Trophoblast cell (in vitro differentiated cells and primary cell): ENCODE measurements around the gene CNTN4.

Experiments
- DNase-seq, 2 donors: peaks; one replicate each; pipeline ENCODE4 v3.0.0-alpha.2; 2016
- H2AFZ ChIP-seq: 2 replicates; pipeline ENCODE4 v1.6.1; 2013; ENCODE audit warnings: low read length, moderate library complexity, mild to moderate bottlenecking; ENCODE audit not compliant: insufficient read depth, poor library complexity
- H2AK5ac ChIP-seq: 2 replicates; pipeline ENCODE4 v1.6.1; 2013; ENCODE audit warnings: mild to moderate bottlenecking, low read length
- H2BK120ac ChIP-seq: 2 replicates; pipeline ENCODE4 v1.6.1; 2013; ENCODE audit warnings: low read length, mild to moderate bottlenecking, moderate library complexity; ENCODE audit not compliant: insufficient read depth, poor library complexity
- H2BK12ac ChIP-seq: 2 replicates; pipeline ENCODE4 v1.6.1; 2013; ENCODE audit warnings: mild to moderate bottlenecking, low read length, moderate library complexity
- H2BK5ac ChIP-seq: 2 replicates; pipeline ENCODE4 v1.6.1; 2013; ENCODE audit warnings: low read length, low read depth, moderate library complexity, mild to moderate bottlenecking; ENCODE audit not compliant: poor library complexity
- H3K14ac ChIP-seq: 2 replicates; pipeline ENCODE4 v1.6.1; 2013; ENCODE audit warnings: mild to moderate bottlenecking, low read length
- H3K18ac ChIP-seq: 2 replicates; pipeline ENCODE4 v1.6.1; 2013; ENCODE audit warnings: mild to moderate bottlenecking, low read length
- H3K23ac ChIP-seq: 2 replicates; pipeline ENCODE4 v1.6.1; 2013; ENCODE audit warnings: low read length
- H3K27ac ChIP-seq: 2 replicates; pipeline ENCODE4 v1.5.1; 2013; ENCODE audit warnings: low read depth, mild to moderate bottlenecking, inconsistent platforms, low read length, moderate library complexity
- H3K27me3 ChIP-seq: 2 replicates; pipeline ENCODE4 v1.6.1; 2013; ENCODE audit warnings: inconsistent platforms, mild to moderate bottlenecking, low read length, moderate library complexity; ENCODE audit not compliant: insufficient read depth
- H3K36me3 ChIP-seq, 2 experiments: 1 replicate in 1 of 2; 2 replicates in 1 of 2; pipeline ENCODE4 v1.6.1; 2013; ENCODE audit warnings: low read length in 2 of 2, mild to moderate bottlenecking in 2 of 2, moderate library complexity in 1 of 2; ENCODE audit not compliant: insufficient read depth in 2 of 2, control insufficient read depth in 1 of 2
- H3K4ac ChIP-seq: 2 replicates; pipeline ENCODE4 v1.6.1; 2013; ENCODE audit warnings: low read depth, mild to moderate bottlenecking, low read length, moderate library complexity
- H3K4me1 ChIP-seq, 2 experiments: 1 replicate in 1 of 2; 2 replicates in 1 of 2; pipeline ENCODE4 v1.6.1; 2013; ENCODE audit warnings: low read length in 2 of 2, mild to moderate bottlenecking in 2 of 2, moderate library complexity in 1 of 2; ENCODE audit not compliant: insufficient read depth in 2 of 2, control insufficient read depth in 1 of 2
- H3K4me2 ChIP-seq: 2 replicates; pipeline ENCODE4 v1.6.1; 2013; ENCODE audit warnings: inconsistent platforms, mild to moderate bottlenecking, low read length, moderate library complexity
- H3K4me3 ChIP-seq: 2 replicates; pipeline ENCODE4 v1.5.1; 2013; ENCODE audit warnings: mild to moderate bottlenecking, low read depth, low read length, inconsistent platforms
- H3K79me1 ChIP-seq: one replicate; pipeline ENCODE4 v1.6.1; 2013; ENCODE audit warnings: low read length
- H3K79me2 ChIP-seq: 2 replicates; pipeline ENCODE4 v1.6.1; 2013; ENCODE audit warnings: low read length, mild to moderate bottlenecking; ENCODE audit not compliant: control insufficient read depth, insufficient read depth, poor library complexity
- H3K9ac ChIP-seq: 2 replicates; pipeline ENCODE4 v1.6.1; 2013; ENCODE audit warnings: mild to moderate bottlenecking, low read length
- H3K9me3 ChIP-seq: 2 replicates; pipeline ENCODE4 v1.6.1; 2013; ENCODE audit warnings: low read depth, mild to moderate bottlenecking, control low read depth, inconsistent platforms, low read length; ENCODE audit not compliant: insufficient read depth
- H4K12ac ChIP-seq: 2 replicates; pipeline ENCODE4 v1.6.1; 2013; ENCODE audit warnings: low read depth, mild to moderate bottlenecking, low read length, moderate library complexity
- H4K8ac ChIP-seq: 2 replicates; pipeline ENCODE4 v1.6.1; 2013; ENCODE audit warnings: low read depth, mild to moderate bottlenecking, low read length, moderate library complexity
- H4K91ac ChIP-seq: one replicate; pipeline ENCODE4 v1.6.1; 2013; ENCODE audit warnings: low read depth, mild to moderate bottlenecking, low read length, moderate library complexity
- WGBS: extraction: QIAGEN DNeasy Blood & Tissue Kit; methylation state at CpG from one replicate; pipeline ENCODE4 v1.1.7; 2013; ENCODE audit warnings: missing lambda C conversion rate; ENCODE audit not compliant: insufficient read length, insufficient coverage; ENCODE audit errors: extremely low coverage; 5-methylcytosine and 5-hydroxymethylcytosine counted together

Gene CNTN4

GRCh38 chr3:2790266-2790815 lies 691.7 kb downstream of the CNTN4 start:
- Histone ChIP-seq H4K91ac (no peak overlapping the region), H2AK5ac (no peak overlapping the region), H3K27me3 (no peaks in the 10 kb centered on the region), H4K8ac (no peak overlapping the region), H3K18ac (no peak overlapping the region), H2BK120ac (no peak overlapping the region), H2BK5ac (no peak overlapping the region), H3K14ac (no peak overlapping the region), H3K4ac (no peak overlapping the region), H3K79me2 (no peaks in the 10 kb centered on the region), H3K79me1 (no peaks in the 10 kb centered on the region), H3K23ac (peak overlapping the region; percentile 94), H3K4me1 (no peaks in the 10 kb centered on the region), H3K9me3 (peaks cover 2% of the 10 kb centered on the region), H3K9ac (peak overlapping the region; percentile 40), H3K36me3 (no peaks in the 10 kb centered on the region), H2AFZ (no peak overlapping the region), H3K27ac (no peak overlapping the region), H2BK12ac (no peak overlapping the region), H3K4me2 (no peak overlapping the region), H4K12ac (no peak overlapping the region), H3K4me3 (no peak overlapping the region)
- no peak for DNase-seq
- WGBS, result no CpG with 5 or more reads among the region's 1 CpG

- H2AFZ ChIP-seq, result no peak overlapping the region
- no peak overlapping the region for H3K14ac ChIP-seq
- WGBS, result no CpG with 5 or more reads among the region's 1 CpG
- no peak for DNase-seq
- no peak overlapping the region for H4K12ac ChIP-seq
- no peak overlapping the region for H3K9ac ChIP-seq
- H2BK5ac ChIP-seq, result no peak overlapping the region
- no peak overlapping the region for H3K23ac ChIP-seq
- no peaks in the 10 kb centered on the region for H3K4me1 ChIP-seq
- H3K4me2 ChIP-seq, result no peak overlapping the region
- no peaks in the 10 kb centered on the region for H3K79me1 ChIP-seq
- no peak overlapping the region for H2BK120ac ChIP-seq
- H3K79me2 ChIP-seq, result no peaks in the 10 kb centered on the region
- H3K36me3 ChIP-seq, result no peaks in the 10 kb centered on the region
- no peak overlapping the region for H2AK5ac ChIP-seq
- H3K27me3 ChIP-seq, result no peaks in the 10 kb centered on the region
- H3K27ac ChIP-seq, result no peak overlapping the region
- no peak overlapping the region for H4K8ac ChIP-seq
- no peak overlapping the region for H3K4ac ChIP-seq
- H3K18ac ChIP-seq, result no peak overlapping the region
- H3K4me3 ChIP-seq, result no peak overlapping the region
- H3K9me3 ChIP-seq, result no peaks in the 10 kb centered on the region
- H4K91ac ChIP-seq, result no peak overlapping the region
- H2BK12ac ChIP-seq, result no peak overlapping the region
Observed at GRCh38 chr3:2792432-2792831, 693.8 kb downstream of the CNTN4 start.

GRCh38 chr3:2793987-2794386 lies 695.3 kb downstream of the CNTN4 start:
- Histone ChIP-seq H3K14ac (no peak overlapping the region), H3K4me1 (no peaks in the 10 kb centered on the region), H3K36me3 (no peaks in the 10 kb centered on the region), H3K9me3 (no peaks in the 10 kb centered on the region), H2BK12ac (no peak overlapping the region), H3K9ac (no peak overlapping the region), H3K18ac (no peak overlapping the region), H4K8ac (no peak overlapping the region), H3K27ac (no peak overlapping the region), H2AFZ (no peak overlapping the region), H3K79me2 (no peaks in the 10 kb centered on the region), H3K4me2 (no peak overlapping the region), H4K91ac (no peak overlapping the region), H2BK5ac (no peak overlapping the region), H3K4me3 (no peak overlapping the region), H2BK120ac (no peak overlapping the region), H2AK5ac (no peak overlapping the region), H3K27me3 (no peaks in the 10 kb centered on the region), H3K4ac (no peak overlapping the region), H3K79me1 (no peaks in the 10 kb centered on the region), H4K12ac (no peak overlapping the region), H3K23ac (no peak overlapping the region)
- no CpG with 5 or more reads among the region's 1 CpG for WGBS
- DNase-seq, result no peak

- H3K27ac ChIP-seq, result no peak overlapping the region
- no CpG with 5 or more reads among the region's 7 CpGs for WGBS
Observed at GRCh38 chr3:2802429-2802828, 703.8 kb downstream of the CNTN4 start.

More at GRCh38 chr3:2802429-2802828, 703.8 kb downstream of the CNTN4 start:
- H3K79me1 ChIP-seq, result no peaks in the 10 kb centered on the region
- H2BK12ac ChIP-seq, result no peak overlapping the region
- DNase-seq, result no peak
- no peak overlapping the region for H2AFZ ChIP-seq
- no peak overlapping the region for H4K12ac ChIP-seq
- no peaks in the 10 kb centered on the region for H3K36me3 ChIP-seq
- no peaks in the 10 kb centered on the region for H3K4me1 ChIP-seq
- no peak overlapping the region for H4K91ac ChIP-seq
- H3K79me2 ChIP-seq, result no peaks in the 10 kb centered on the region
- no peak overlapping the region for H4K8ac ChIP-seq
- no peak overlapping the region for H3K4ac ChIP-seq
- H3K27me3 ChIP-seq, result no peaks in the 10 kb centered on the region
- H3K4me2 ChIP-seq, result no peak overlapping the region
- no peak overlapping the region for H3K14ac ChIP-seq
- no peak overlapping the region for H2BK5ac ChIP-seq
- no peak overlapping the region for H3K23ac ChIP-seq
- H3K9me3 ChIP-seq, result no peaks in the 10 kb centered on the region
- H3K4me3 ChIP-seq, result no peak overlapping the region
- H2AK5ac ChIP-seq, result no peak overlapping the region
- no peak overlapping the region for H2BK120ac ChIP-seq
- no peak overlapping the region for H3K18ac ChIP-seq
- no peak overlapping the region for H3K9ac ChIP-seq
